Inflammatory macrophage (primary cell): ENCODE results near the gene DMPK.
"Not testable (repeated sequence)": the region's sequence is repeated elsewhere in the genome, so short reads cannot be mapped to it uniquely, and the experiment has no call there.

ENCODE experiments used
- DNase-seq, 2 donors: peaks; one replicate each; pipeline ENCODE4 v3.0.0-alpha.2; 2020 to 2022

The DMPK gene

DNA sequence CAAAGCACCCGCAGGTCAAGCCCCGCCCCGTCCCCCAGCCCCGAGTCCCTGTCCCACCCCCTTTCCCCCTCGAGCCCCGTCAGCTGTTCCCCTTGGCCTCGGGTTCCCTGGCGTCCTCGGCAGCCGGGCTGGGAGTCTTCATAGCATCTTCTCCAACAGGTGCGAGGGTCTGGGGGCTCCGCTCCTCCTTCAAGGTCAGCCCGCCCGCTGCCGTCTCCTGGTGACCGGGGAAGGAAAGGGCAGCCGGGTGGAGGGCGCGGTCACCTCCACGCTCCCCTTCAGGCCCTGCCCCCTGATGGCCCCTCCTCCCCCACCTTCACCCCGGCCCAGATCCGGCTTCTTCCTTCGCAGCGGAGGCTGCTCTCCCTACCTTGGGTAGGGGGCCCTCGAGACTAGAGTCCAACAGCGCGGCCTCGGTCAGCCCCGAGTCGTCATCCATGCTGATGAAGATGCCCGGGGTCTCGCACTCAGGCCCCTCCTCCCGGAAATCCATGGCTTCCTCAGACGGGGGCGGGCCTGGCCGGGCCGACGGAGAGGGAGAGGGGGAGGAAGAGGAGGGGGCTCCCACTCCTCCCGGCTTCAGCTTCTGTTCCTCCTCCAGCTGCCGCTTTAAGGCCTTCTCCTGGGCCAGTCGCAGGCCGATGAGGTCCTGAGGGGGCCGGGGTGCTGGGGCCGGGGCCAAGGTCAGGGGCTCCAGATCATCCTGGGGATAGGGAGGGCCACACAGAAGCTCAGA lies 33.4 kb upstream of the DMPK start:
- DNase-seq: no peak

DNA sequence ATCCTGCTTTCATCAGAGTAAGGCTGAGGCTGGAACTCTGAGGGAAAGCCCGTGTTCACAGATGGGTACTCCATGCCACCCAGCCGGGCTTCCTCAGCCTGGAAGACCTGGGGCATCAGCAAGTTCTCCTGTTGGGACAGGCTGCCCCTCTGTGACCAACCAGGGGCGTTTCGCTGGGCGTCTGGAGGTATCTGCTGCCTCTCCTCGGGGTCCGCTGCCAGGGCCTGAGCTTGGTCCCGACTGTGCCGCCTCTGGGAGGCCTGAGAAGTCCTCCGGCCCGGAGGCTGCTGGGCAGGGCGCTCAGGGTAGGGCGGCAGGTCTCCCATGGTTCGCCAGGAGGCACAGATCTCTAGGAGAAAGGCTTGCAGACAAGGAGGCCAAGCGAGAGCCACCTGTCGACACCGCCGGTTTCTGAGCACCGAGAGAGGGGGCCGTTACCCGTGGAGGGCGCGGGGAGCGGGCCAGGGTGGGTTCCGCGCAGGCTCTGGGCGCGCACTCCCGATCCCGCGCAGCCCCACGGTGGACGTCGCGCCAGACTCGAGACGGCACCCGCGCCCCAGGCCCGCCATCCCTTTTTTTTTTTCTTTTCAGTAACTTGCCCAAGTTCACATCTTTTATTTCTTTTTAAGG lies 32.7 kb upstream of the DMPK start, which contains the start of gene RSPH6A:
TSS of gene RSPH6A (minus strand) at position 458 of the 630 bp plus-strand sequence. CDS start at position 326, 132 bp downstream.
- DNase-seq: no peak

DNA sequence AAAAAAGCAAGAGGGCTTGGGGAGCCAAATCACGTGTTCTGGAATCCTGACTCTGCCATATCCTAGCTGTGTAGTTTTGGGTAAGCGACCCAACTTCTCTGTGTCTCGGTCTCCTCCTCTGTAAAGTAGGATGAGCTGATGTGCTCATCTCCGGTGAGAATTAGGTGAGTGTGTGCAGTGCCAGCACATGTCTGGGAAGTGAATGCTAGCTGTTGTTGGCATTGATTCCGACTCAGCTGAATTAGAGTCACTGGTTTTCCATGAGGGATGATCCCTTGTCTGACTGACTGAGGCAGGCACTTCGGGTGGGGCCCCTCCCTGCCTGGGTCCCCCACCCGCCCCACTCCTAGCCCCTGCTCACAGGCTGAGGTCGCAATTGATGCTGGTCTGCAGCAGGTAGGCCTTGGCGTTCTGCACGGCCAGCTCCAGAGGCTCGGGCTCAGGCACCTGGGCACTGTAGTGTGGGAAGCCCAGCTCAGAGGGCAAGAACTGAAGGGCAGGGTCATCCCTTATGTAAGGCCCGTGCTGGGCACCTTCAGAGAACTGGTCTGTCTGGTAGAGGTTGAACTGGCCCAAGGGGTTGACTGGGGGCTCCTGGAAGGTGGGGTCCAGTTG lies 32.0 kb upstream of the DMPK start:
- DNase-seq: no peak

DNA sequence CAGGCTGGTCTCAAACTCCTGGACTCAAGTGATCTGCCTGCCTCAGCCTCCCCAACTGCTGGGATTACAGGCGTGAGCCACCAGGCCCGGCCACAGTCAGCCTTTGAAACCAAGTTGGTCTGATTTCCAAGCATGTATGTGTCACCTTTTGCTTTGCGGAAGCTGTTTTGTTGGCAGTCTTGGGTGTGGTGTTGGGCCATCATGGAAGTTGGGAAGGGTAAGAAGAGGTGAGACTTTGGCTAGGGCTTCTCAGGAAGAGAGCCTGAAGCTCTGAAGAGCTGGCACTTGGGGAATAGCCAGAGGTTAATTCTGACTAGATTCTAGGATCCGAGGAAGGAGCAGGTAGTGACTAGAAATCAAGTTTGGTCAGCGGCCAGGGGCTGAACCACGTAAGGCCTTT lies 30.0 kb upstream of the DMPK start:
- DNase-seq: no peak

DNA sequence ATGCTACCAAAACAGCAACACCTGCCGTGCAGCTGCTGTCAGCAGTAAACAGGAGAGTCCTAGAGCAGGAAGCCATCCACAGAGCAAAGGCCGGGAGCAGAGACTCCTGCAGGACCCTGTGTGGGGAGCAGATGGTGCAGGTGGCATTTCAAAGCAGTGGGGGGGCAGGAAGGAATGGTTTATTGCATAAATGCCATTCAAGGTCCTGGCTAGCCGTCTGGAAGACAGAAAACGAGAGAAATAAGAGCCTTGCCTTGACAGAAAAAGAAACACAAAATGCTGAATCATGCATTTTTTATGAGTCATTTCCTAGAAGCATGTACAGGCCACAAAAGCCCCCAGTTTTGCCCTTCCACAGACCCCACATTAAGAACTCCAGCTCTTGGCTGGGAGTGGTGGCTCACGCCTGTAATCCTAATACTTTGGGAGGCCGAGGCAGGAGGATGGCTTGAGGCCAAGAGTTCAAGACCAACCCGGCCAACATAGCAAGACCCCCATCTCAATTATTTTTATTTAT lies 27.4 kb upstream of the DMPK start:
- no peak for DNase-seq

DNA sequence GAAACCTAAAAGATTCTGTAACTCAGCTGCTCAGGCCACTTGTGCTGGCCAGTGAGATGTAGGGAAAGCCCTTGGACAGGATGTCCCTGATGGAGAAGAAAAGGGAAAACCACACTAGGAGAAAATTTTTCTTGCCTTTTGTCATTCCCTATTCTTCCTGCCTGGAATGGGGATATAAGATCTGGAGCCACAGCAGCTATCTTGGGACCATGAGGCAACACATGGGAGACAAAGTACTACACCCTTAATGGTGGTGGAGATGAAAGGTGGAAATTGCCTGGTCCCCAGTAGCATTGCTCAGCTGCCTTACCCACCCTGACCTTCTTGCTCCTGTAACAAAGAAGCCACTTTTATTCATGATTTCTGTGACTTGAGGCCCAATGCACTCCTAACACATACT lies 23.4 kb upstream of the DMPK start:
- DNase-seq: no peak

DNA sequence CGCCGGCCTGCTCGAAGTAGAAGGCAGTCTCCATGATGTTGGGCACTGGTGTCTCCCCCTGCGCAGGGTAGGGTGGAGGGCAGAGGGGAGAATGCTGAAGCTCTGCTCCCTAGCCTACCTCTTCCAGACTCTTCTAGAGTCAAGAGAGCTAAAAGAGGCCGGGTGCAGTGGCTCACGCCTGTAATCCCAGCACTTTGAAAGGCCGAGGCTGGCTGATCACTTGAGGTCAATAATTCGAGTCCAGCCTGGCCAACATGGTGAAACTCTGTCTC lies 22.6 kb upstream of the DMPK start:
- DNase-seq: no peak

DNA sequence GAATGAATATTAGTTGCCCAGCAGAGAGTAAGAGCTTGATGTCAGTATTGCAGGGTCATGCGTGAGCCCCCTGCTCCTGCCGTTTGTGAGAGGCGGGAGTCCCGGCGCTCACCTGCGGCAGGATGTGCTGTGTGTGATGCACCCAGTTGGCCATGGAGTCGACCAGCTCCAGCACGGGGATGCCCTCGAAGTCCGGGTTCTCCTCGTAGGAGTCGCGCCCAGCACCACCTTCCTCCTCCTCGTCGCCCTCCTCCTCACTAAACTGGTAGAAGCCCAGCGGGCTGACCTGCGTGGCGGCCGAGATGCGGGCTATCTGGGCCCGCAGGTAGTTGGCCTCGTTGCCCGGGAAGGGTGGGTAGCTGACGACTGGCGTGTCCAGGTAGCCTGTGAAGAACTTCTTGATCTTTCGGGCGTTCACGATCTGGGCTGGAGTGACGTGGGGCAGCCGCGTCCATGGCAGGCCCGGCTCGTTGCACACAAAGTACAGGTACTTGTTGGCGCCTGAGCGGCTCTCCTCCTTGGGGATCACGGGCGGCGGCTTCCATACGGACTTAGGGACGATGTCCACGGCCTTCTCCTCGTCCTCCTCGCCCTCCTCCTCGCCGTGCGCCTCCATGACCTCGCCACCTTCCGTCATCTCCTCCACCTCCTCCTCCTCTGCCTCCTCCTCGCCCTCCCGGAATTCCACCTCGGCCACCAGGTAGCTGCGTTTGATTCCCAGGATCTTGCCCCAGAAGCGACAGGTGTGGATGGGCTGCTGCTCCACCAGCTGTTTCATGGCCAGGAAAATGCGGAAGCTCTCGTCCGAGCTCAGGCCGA lies 22.1 kb upstream of the DMPK start:
- no peak for DNase-seq

GRCh38 chr19:45801603-45802175 lies 19.4 kb upstream of the DMPK start:
- DNase-seq: no peak

- DNase-seq: peak in 1 of 2 donors; percentile 34
Measured at GRCh38 chr19:45800070-45800553, 17.8 kb upstream of the DMPK start.

DNA sequence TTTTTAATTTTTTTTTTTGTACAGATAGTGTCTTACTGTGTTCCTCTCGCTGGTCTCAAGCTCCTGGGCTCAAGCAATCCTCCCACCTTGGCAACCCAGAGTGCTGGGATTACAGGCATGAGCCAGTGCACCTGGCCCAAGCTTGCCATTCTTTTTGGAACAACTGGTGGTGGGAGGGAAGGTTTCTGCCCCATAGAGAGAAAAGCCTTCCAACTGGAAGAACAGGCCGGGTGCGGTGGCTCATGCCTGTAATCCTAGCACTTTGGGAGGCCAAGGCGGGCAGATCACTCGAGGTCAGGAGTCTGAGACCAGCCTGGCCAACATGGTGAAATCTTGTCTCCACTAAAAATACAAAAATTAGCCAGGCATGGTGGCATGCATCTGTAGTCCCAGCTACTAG lies 17.3 kb upstream of the DMPK start:
- DNase-seq: not testable (repeated sequence)

DNA sequence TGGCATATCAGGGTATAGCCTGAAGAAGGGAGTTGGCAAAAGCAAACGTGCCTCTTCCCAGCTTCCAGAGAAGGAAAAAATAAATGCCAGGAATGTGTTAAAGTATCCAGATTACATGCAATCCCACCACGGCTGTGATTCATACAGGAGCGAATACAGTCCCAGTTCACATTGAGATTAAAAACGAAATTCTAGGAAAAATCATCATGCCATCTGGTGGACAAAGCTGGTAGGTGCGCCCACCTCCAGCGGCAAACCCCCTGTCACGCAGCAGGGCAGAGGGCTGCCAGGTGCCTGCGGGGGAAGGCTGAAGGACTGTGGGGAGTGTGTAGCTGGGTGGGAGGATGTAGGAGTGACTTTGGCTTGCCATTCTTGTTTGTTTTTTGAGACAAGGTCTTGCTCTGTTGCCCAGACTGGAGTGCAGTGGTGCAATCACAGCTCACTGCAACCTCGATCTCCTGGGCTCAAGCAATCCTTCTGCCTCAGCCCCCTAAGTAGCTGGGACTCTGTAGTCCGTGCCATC lies 16.8 kb upstream of the DMPK start:
- DNase-seq: peak; percentile 42 to 44

DNA sequence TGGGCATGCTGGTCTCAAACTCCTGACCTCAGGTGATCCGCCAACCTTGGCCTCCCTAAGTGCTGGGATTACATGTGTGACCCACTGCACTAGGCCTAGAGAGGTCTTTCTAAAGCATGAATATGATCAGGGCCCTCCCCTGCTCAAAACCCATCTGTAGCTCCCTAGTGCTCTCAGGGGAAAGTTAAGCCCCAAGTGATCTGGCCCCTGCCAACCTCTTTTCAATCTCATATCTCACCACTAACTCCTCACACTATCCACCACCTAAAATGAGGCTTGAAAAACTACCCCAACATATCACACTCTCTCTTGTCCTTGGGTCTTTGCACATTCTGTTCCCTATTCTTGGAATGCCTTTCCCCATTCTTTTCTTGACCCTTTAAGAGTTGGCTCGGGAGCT lies 12.3 kb upstream of the DMPK start:
- no peak for DNase-seq

DNA sequence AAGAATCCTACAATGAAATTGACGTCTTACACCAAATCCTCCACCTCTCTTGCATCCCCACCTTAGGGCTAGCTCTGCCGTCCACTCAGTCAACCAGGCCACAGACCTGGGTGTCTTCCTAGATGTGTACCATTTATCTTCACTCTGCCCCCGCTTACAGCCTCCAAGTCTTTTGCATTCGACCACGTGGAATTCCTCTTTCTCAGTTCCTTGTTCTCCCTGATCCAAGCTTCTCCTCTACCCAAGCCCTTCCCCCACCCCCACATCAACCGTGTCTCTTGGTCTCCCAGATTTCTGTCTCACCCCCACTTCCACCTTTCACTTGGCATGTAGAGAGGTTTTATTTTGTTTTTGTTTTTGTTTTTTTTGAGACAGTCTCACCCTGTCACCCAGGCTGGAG lies 11.6 kb upstream of the DMPK start:
- DNase-seq: peak; percentile 40 to 67

DNA sequence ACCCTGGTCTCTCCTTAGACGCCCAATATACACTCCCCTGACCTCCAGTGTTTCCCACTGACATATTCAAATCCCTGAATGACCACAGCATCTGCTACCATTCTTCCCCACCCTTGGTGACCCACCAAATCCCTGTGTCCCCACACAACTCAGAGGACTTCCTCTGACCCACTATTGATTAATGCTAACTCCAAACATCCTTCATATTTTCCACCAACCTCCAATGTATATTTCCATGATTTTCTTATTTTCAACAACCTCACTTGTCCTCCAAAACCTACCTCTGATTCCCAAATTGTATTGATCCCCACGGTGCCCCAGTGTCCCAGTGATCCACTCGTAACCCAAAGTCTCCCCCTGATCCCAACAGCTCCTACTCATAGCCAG lies 10.9 kb upstream of the DMPK start:
- DNase-seq: no peak

DNA sequence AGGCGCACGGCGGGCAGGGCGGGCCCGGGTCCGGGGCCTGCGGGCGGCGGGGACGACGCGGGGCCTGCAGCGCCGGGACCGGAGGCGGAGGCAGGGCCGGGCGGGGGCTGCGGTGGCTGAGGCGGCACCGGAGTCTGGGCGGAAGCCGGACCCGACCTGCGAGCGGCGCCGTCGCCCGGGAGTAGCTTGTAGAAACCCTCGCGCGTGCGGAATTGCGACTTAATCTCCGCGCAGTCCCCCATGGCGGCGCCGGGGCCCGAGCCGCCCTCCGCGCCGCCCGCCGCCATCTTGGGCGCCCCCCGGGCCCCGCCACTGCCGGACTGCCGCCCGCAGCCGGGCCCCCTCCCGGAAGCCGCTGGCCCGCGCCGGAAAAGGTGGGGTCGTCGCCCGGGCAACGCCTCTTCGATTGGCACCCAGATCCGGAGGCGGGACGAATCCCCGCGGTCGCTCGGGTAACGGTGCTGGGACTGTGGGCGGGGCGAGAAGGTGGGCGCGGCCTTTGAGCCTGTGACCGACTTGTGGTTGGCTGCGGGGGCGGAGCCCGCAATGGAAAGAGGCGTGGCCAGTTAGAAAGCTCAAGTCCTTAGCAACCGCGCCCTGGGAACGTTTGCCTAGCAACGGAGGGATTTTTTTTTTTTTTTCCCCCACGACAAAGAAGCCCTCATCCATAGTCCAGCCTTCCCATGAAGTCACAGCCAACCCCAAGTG lies 10.3 kb upstream of the DMPK start, which contains the start of gene DMWD:
TSS of gene DMWD (minus strand) at position 376 of the 708 bp plus-strand sequence. CDS start at position 287, 89 bp downstream.
- peak; percentile 97 to 98 for DNase-seq

DNA sequence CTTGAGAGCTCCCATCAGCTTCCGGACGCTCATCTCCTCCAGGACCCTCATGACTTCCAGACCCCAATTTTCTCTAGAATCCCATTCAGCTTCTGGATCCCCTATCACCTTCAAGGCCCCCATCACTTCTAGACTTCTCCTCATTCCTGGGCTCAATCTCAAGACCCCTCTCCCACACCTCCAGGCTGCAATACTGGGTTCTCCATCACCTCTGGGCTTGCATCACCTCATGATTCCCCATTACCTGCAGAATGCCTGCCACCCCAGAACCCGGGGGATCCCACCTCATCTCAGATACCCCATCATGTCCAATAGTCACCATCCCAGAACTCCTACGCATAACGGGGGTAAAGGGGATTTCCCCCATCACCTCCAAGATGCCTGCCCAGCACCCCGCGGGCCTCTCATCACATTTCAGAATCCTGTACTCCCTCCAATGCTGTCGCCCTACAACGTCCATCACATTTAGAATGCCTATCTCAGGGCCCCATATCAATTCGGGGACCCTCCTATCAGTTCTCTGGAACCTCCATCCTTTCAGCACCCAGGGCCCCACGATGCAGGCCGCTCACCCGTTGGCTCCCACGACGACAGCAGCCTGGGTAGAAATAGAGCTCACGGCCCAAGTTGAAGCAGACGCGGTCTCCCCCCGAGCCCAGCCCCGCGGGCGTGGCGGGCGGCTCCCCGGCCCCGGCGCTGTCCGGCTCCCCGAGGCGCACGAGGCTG lies 9.6 kb upstream of the DMPK start:
- DNase-seq: no peak

DNA sequence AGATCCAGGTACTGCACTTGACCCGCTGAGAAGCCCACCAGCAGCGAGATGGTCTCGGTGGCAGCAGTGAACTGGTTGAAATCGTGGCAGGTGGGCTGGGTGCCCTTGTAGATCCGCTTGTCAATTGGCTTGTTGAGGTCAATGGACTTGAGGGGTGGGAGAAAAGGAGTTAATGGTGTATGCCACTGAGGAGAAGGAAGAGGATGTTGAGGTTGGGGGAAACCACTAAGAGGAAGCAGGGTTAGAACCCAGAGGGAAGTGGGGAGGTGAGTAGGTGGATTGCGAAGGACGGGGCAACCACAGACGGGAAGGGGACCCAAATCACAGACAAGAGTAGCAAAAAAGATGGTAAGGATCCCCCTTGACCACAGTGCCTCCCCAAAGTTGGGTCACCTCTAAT lies 8.7 kb upstream of the DMPK start:
- peak; percentile 90 to 91 for DNase-seq

DNA sequence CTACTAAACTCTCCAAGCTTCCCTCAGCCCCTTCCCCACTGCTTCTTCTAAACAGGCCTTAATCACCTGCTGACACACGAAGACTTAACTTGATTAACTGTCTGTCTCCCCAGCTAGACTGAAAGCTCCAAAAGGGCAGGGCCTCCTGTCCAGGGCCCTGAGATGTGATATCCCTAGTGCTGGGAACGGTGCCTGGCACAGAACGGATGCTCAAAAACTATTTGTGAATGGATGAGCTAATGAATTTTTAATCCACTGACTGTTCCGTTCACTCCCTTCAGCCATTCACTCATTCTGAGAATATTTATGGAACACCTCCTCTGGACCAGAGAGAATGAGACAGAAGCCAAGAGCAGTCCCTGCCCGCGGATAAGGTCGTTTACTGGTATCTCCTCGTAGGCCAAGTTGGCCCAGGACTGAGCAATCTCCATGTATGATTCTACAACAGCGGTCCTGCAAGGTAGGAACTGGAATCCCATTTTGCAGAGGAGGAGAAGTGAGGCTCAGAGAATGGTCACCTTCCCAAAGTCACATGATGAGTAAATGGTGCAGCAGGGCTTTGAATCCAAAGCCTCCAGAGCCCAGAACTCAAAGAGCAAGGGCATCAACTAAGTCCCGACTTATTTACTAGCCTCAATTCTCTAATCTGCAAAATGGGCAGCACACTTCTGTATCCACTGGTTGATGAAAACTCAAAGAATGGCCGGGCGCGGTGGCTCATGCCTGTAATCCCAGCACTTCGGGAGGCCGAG lies 6.9 kb upstream of the DMPK start:
- DNase-seq: no peak

DNA sequence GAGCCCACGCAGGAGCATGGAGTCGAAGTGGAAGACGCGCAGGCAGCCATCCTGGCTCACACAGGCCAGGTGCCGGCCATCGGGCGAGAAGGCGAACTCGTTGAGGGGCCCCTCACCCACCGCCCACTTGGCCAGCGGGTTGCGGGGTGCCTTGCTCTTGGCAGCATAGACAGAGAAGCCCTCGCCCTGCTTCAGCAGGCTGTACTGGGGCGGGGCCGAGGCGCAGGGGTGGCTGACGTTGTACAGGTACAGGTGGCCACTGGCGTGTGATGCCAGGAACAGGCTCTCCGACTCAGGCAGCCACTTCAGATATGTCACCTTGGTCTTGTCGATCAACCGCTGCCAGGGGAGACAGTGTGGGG lies 4.2 kb upstream of the DMPK start:
- no peak for DNase-seq
